ENCODE measurements around the gene AGRP. TPM values are rescaled to one million over a fixed set of nuclear protein-coding genes. Genes with fewer than 3 reads are reported as not detected.

The AGRP gene
- total RNA-seq, 1 experiment from 2014 or later: not detected

- DNase-seq (ENCODE audit: low spot score) (no peak), ATAC-seq (no peak)
- no peaks in the 10 kb centered on the region for H3K27me3 Mint-ChIP-seq (ENCODE audit: low read depth)
- no peak overlapping the region for H3K27ac Mint-ChIP-seq
- ChIA-PET POLR2A (no interaction called here), CTCF (interaction anchor here (1.8 kb wide), 1 partner anchor 38 kb away, joined by 7 read pairs; no protein-coding TSS in a partner anchor)
- TF ChIP-seq ZBTB21 (CRISPR knock-in tag; IDR thresholded peaks at IDR 0.05; ENCODE audit: borderline replicate concordance) (no peak), ESRRA (CRISPR knock-in tag; IDR thresholded peaks at IDR 0.05; ENCODE audit: borderline replicate concordance) (no peak), FOXK1 (CRISPR knock-in tag; IDR thresholded peaks at IDR 0.05) (no peak), ZSCAN18 (CRISPR knock-in tag; IDR thresholded peaks at IDR 0.05) (no peak)
- peaks cover 19% of the 10 kb centered on the region for H3K4me1 Mint-ChIP-seq
- no peaks in the 10 kb centered on the region for H3K9me3 Mint-ChIP-seq
- H3K36me3 Mint-ChIP-seq: peaks cover 3% of the 10 kb centered on the region; the same call in 1 of the 2 replicates
- H3K4me3 Mint-ChIP-seq: no peak overlapping the region
Measured at GRCh38 chr16:67437513-67437912, 45.8 kb downstream of the AGRP start.

DNA sequence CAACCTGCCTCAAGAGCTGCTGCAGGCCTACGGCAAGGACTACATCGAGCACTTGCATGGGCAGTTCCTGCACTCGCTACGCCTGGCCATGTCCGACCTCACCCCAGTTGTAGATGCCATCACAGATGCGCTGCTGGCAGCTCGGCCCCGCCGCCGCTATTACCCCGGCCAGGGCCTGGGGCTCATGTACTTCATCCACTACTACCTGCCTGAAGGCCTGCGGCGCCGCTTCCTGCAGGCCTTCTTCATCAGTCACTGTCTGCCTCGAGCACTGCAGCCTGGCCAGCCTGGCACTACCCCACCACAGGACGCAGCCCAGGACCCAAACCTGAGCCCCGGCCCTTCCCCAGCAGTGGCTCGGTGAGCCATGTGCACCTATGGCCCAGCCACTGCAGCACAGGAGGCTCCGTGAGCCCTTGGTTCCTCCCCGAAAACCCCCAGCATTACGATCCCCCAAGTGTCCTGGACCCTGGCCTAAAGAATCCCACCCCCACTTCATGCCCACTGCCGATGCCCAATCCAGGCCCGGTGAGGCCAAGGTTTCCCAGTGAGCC is 46.6 kb downstream of the AGRP start:
- TF ChIP-seq CBFB (CRISPR knock-in tag; IDR thresholded peaks at IDR 0.05; ENCODE audit: low read depth) (no peak), RORB (CRISPR knock-in tag; IDR thresholded peaks at IDR 0.05) (no peak), FOXP4 (CRISPR knock-in tag; IDR thresholded peaks at IDR 0.05) (no peak)
- TF ChIP-seq, protein P1, sequence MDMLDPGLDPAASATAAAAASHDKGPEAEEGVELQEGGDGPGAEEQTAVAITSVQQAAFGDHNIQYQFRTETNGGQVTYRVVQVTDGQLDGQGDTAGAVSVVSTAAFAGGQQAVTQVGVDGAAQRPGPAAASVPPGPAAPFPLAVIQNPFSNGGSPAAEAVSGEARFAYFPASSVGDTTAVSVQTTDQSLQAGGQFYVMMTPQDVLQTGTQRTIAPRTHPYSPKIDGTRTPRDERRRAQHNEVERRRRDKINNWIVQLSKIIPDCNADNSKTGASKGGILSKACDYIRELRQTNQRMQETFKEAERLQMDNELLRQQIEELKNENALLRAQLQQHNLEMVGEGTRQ (CRISPR knock-in tag; IDR thresholded peaks at IDR 0.05): no peak
- Mint-ChIP-seq H3K27ac (peak overlapping the region; percentile 10), H3K9me3 (no peaks in the 10 kb centered on the region), H3K36me3 (peaks cover 3% of the 10 kb centered on the region; the same call in 1 of the 2 replicates), H3K4me3 (no peak overlapping the region), H3K4me1 (peaks cover 25% of the 10 kb centered on the region), H3K27me3 (ENCODE audit: low read depth) (no peaks in the 10 kb centered on the region)
- no peak for DNase-seq (ENCODE audit: low spot score)
- ChIA-PET CTCF (interaction anchor here (0.7 to 2.8 kb wide), 4 partner anchors 8 to 37 kb away, joined by 5 to 29 read pairs (median 8); no protein-coding TSS in a partner anchor), POLR2A (no interaction called here)
- ATAC-seq: no peak

DNA sequence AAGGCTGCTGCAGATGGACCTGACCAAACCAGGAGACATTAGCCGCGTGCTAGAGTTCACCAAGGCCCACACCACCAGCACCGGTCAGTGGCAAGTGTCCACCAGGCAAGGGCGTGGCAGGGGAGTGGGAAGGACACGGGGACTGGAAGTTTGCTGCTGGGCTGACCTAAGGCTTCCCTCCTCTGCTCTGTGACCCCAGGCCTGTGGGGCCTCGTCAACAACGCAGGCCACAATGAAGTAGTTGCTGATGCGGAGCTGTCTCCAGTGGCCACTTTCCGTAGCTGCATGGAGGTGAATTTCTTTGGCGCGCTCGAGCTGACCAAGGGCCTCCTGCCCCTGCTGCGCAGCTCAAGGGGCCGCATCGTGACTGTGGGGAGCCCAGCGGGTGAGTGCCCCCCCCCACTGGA is 47.6 kb downstream of the AGRP start:
- CTCF ChIA-PET: interaction anchor here (0.6 to 2.8 kb wide), 10 partner anchors 9 to 151 kb away, joined by 3 to 29 read pairs (median 4); no protein-coding TSS in a partner anchor
- DNase-seq (ENCODE audit: low spot score) (no peak), ATAC-seq (no peak)
- peaks cover 25% of the 10 kb centered on the region for H3K4me1 Mint-ChIP-seq
- no peak overlapping the region for H3K27ac Mint-ChIP-seq
- H3K36me3 Mint-ChIP-seq: peaks cover 3% of the 10 kb centered on the region; the same call in 1 of the 2 replicates
- H3K4me3 Mint-ChIP-seq: no peak overlapping the region
- POLR2A ChIA-PET: interaction anchor here (0.5 kb wide), 1 partner anchor 9 kb away, joined by 4 read pairs; no protein-coding TSS in a partner anchor
- H3K27me3 Mint-ChIP-seq (ENCODE audit: low read depth): no peaks in the 10 kb centered on the region
- no peaks in the 10 kb centered on the region for H3K9me3 Mint-ChIP-seq
- TF ChIP-seq, protein P2, sequence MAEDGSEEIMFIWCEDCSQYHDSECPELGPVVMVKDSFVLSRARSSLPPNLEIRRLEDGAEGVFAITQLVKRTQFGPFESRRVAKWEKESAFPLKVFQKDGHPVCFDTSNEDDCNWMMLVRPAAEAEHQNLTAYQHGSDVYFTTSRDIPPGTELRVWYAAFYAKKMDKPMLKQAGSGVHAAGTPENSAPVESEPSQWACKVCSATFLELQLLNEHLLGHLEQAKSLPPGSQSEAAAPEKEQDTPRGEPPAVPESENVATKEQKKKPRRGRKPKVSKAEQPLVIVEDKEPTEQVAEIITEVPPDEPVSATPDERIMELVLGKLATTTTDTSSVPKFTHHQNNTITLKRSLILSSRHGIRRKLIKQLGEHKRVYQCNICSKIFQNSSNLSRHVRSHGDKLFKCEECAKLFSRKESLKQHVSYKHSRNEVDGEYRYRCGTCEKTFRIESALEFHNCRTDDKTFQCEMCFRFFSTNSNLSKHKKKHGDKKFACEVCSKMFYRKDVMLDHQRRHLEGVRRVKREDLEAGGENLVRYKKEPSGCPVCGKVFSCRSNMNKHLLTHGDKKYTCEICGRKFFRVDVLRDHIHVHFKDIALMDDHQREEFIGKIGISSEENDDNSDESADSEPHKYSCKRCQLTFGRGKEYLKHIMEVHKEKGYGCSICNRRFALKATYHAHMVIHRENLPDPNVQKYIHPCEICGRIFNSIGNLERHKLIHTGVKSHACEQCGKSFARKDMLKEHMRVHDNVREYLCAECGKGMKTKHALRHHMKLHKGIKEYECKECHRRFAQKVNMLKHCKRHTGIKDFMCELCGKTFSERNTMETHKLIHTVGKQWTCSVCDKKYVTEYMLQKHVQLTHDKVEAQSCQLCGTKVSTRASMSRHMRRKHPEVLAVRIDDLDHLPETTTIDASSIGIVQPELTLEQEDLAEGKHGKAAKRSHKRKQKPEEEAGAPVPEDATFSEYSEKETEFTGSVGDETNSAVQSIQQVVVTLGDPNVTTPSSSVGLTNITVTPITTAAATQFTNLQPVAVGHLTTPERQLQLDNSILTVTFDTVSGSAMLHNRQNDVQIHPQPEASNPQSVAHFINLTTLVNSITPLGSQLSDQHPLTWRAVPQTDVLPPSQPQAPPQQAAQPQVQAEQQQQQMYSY (CRISPR knock-in tag; IDR thresholded peaks at IDR 0.05): no peak
- TF ChIP-seq ATF3 (CRISPR knock-in tag; conservative IDR thresholded peaks at IDR 0.05) (no peak), NFATC4 (CRISPR knock-in tag; IDR thresholded peaks at IDR 0.05) (no peak), ZNF425 (CRISPR knock-in tag; conservative IDR thresholded peaks at IDR 0.05) (no peak), ELF4 (CRISPR knock-in tag; IDR thresholded peaks at IDR 0.05; ENCODE audit: low read depth) (no peak)
- TF ChIP-seq, protein P3, sequence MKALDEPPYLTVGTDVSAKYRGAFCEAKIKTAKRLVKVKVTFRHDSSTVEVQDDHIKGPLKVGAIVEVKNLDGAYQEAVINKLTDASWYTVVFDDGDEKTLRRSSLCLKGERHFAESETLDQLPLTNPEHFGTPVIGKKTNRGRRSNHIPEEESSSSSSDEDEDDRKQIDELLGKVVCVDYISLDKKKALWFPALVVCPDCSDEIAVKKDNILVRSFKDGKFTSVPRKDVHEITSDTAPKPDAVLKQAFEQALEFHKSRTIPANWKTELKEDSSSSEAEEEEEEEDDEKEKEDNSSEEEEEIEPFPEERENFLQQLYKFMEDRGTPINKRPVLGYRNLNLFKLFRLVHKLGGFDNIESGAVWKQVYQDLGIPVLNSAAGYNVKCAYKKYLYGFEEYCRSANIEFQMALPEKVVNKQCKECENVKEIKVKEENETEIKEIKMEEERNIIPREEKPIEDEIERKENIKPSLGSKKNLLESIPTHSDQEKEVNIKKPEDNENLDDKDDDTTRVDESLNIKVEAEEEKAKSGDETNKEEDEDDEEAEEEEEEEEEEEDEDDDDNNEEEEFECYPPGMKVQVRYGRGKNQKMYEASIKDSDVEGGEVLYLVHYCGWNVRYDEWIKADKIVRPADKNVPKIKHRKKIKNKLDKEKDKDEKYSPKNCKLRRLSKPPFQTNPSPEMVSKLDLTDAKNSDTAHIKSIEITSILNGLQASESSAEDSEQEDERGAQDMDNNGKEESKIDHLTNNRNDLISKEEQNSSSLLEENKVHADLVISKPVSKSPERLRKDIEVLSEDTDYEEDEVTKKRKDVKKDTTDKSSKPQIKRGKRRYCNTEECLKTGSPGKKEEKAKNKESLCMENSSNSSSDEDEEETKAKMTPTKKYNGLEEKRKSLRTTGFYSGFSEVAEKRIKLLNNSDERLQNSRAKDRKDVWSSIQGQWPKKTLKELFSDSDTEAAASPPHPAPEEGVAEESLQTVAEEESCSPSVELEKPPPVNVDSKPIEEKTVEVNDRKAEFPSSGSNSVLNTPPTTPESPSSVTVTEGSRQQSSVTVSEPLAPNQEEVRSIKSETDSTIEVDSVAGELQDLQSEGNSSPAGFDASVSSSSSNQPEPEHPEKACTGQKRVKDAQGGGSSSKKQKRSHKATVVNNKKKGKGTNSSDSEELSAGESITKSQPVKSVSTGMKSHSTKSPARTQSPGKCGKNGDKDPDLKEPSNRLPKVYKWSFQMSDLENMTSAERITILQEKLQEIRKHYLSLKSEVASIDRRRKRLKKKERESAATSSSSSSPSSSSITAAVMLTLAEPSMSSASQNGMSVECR (CRISPR knock-in tag; IDR thresholded peaks at IDR 0.05; ENCODE audit: borderline replicate concordance): no peak
